HepG2 (cell line): ENCODE data around the gene SHC1. TPM values are rescaled to one million over a fixed set of nuclear protein-coding genes. Genes with fewer than 3 reads are reported as not detected.

Experiments
- JDP2 ChIP-seq: sonication (generic); formaldehyde crosslinking; IDR thresholded peaks from 2 replicates; pipeline ENCODE4 v1.8.1; 2022; ENCODE audit warnings: missing genetic modification reagents, borderline replicate concordance
- LCORL ChIP-seq, 2 experiments: fragments of 450-650 bp in 1 of 2; sonication (generic) in 1 of 2; formaldehyde crosslinking in 1 of 2; IDR thresholded peaks; 2 replicates each; pipeline versions ENCODE4 v1.5.0 to v1.6.1; 2017 to 2020; ENCODE audit warnings: antibody characterized with exemption in 1 of 2, missing genetic modification reagents in 1 of 2
- MYNN ChIP-seq: sonication (generic); formaldehyde crosslinking; IDR thresholded peaks from 2 replicates; pipeline ENCODE4 v1.4.0; 2020; ENCODE audit warnings: mild to moderate bottlenecking, low read depth, missing genetic modification reagents
- RELA ChIP-seq: sonication (generic); formaldehyde crosslinking; IDR thresholded peaks from 2 replicates; pipeline ENCODE4 v1.4.0; 2020; ENCODE audit warnings: missing genetic modification reagents
- RFX1 ChIP-seq: fragments of 450-650 bp; IDR thresholded peaks from 2 replicates; pipeline ENCODE4 v1.6.1; 2017
- ZNF232 ChIP-seq: sonication (generic); formaldehyde crosslinking; IDR thresholded peaks from 2 replicates; pipeline ENCODE4 v1.4.0; 2020; ENCODE audit warnings: missing genetic modification reagents, borderline replicate concordance
- ZNF282 ChIP-seq: fragments of 450-650 bp; IDR thresholded peaks from 2 replicates; pipeline ENCODE4 v1.6.1; 2018; ENCODE audit not compliant: partially characterized antibody
- ZNF432 ChIP-seq: sonication (generic); formaldehyde crosslinking; IDR thresholded peaks from 2 replicates; pipeline ENCODE4 v1.5.0; 2020; ENCODE audit warnings: missing genetic modification reagents, mild to moderate bottlenecking, borderline replicate concordance
- ZNF563 ChIP-seq: sonication (generic); formaldehyde crosslinking; IDR thresholded peaks from 2 replicates; pipeline ENCODE4 v1.8.0; 2022; ENCODE audit warnings: mild to moderate bottlenecking, moderate library complexity, missing genetic modification reagents
- ZNF577 ChIP-seq: sonication (generic); formaldehyde crosslinking; IDR thresholded peaks from 2 replicates; pipeline ENCODE4 v1.4.0; 2020; ENCODE audit warnings: mild to moderate bottlenecking, low read depth, missing genetic modification reagents, borderline replicate concordance
- ZNF75D ChIP-seq: sonication (generic); formaldehyde crosslinking; IDR thresholded peaks from 2 replicates; pipeline ENCODE4 v1.8.1; 2023; ENCODE audit warnings: missing genetic modification reagents, mild to moderate bottlenecking, borderline replicate concordance
- ZNF776 ChIP-seq: sonication (generic); formaldehyde crosslinking; IDR thresholded peaks from 2 replicates; pipeline ENCODE4 v1.4.0; 2020; ENCODE audit warnings: mild to moderate bottlenecking, missing genetic modification reagents
- polyA plus RNA-seq, 8 experiments: library from polyadenylated mRNA; depleted of rRNA in 3 of 8; stranded (reverse) in 7 of 8; unstranded in 1 of 8; fragments of >200 nt; fragmentation: Illumina TruSeq in 4 of 8; extraction: Trizol in 4 of 8; gene quantifications; 2 replicates each; pipeline versions ENCODE4 v1.2.1 to v1.2.3, GENCODE V29; 2011 to 2016; ENCODE audit warnings: low read depth in 4 of 8, missing spikeins in 1 of 8, mixed read lengths in 1 of 8; ENCODE audit not compliant: insufficient read depth in 1 of 8
- total RNA-seq, 5 experiments: library from RNA; depleted of rRNA; stranded (reverse); fragments of >200 nt; fragmentation: Illumina TruSeq; extraction: Trizol; gene quantifications; 2 replicates each; pipeline ENCODE4 v1.2.3, GENCODE V29; 2016; ENCODE audit warnings: low read depth in 1 of 5
- TF ChIP-seq, protein P1 (sequence below): sonication (generic); formaldehyde crosslinking; IDR thresholded peaks from 2 replicates; pipeline ENCODE4 v1.5.0; 2020; ENCODE audit warnings: missing genetic modification reagents
- TF ChIP-seq, protein P2 (sequence below): sonication (generic); formaldehyde crosslinking; IDR thresholded peaks from 2 replicates; pipeline ENCODE4 v1.4.0; 2020; ENCODE audit warnings: missing genetic modification reagents, mild to moderate bottlenecking, borderline replicate concordance
- TF ChIP-seq, protein P3 (sequence below): sonication (generic); formaldehyde crosslinking; IDR thresholded peaks from 2 replicates; pipeline ENCODE4 v1.5.0; 2020; ENCODE audit warnings: missing genetic modification reagents
- TF ChIP-seq, protein P4 (sequence below), 2 experiments: fragments of 450-650 bp in 1 of 2; sonication (generic) in 1 of 2; formaldehyde crosslinking; IDR thresholded peaks; 2 replicates each; pipeline versions ENCODE4 v1.5.0 to v1.8.0; 2020 to 2022; ENCODE audit warnings: mild to moderate bottlenecking in 1 of 2, missing genetic modification reagents in 1 of 2
- TF ChIP-seq, protein P5 (sequence below): sonication (generic); formaldehyde crosslinking; IDR thresholded peaks from 2 replicates; pipeline ENCODE4 v1.8.0; 2022; ENCODE audit warnings: mild to moderate bottlenecking, missing genetic modification reagents
- TF ChIP-seq, protein P6 (sequence below): sonication (generic); formaldehyde crosslinking; IDR thresholded peaks from 2 replicates; pipeline ENCODE4; 2020; ENCODE audit warnings: missing genetic modification reagents, mild to moderate bottlenecking, borderline replicate concordance

Gene SHC1
- total and polyA plus RNA-seq, 2 of the 13 experiments (the other 11 are each of a cell fraction or from before 2014, with no cell fraction given): 52.0 to 137 TPM

DNA sequence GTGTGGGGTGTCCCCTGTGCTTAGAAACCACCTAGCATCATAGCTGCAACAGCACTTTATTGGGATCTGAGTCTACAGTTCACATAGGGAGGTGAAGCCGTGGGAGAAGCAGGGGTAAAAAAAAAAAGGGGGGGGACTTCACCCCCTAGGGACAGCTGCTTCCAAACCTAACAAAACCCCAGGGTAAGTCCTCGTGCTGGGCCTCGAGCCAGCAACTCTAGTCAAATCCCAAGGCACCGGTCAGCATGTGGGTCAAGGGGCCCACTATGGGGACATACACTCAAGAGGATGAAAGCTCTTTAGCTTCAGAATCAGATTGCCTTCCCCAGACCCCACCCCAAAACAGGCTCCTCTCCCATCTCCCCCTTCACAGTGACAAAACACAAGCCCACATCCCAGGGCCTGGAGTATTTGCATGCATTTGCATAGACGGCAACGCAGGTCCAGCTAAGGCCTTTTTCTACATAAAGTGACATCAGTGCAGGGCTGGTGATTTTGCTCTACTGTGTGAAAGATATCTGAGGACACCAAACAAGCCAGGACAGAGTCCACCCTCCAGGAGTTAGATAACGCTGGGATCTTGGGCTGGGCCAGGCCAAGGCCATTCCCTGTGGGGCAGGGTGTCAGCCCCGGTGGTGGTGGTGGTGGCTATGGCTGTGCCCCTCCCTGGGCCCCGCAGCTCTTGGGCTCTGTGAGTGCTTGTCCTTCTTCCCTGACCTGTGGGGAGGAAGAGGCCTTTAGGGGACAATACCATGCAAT is 26.0 kb downstream of the SHC1 start (continued):
- TF ChIP-seq, protein P1, sequence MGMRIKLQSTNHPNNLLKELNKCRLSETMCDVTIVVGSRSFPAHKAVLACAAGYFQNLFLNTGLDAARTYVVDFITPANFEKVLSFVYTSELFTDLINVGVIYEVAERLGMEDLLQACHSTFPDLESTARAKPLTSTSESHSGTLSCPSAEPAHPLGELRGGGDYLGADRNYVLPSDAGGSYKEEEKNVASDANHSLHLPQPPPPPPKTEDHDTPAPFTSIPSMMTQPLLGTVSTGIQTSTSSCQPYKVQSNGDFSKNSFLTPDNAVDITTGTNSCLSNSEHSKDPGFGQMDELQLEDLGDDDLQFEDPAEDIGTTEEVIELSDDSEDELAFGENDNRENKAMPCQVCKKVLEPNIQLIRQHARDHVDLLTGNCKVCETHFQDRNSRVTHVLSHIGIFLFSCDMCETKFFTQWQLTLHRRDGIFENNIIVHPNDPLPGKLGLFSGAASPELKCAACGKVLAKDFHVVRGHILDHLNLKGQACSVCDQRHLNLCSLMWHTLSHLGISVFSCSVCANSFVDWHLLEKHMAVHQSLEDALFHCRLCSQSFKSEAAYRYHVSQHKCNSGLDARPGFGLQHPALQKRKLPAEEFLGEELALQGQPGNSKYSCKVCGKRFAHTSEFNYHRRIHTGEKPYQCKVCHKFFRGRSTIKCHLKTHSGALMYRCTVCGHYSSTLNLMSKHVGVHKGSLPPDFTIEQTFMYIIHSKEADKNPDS (CRISPR knock-in tag): no peak
- 0 out of 2 replicates have a peak, but pooled peaks have one; percentile 61 for TF ChIP-seq ZNF563 (CRISPR knock-in tag)
- no peak for TF ChIP-seq ZNF75D
- TF ChIP-seq, protein P2, sequence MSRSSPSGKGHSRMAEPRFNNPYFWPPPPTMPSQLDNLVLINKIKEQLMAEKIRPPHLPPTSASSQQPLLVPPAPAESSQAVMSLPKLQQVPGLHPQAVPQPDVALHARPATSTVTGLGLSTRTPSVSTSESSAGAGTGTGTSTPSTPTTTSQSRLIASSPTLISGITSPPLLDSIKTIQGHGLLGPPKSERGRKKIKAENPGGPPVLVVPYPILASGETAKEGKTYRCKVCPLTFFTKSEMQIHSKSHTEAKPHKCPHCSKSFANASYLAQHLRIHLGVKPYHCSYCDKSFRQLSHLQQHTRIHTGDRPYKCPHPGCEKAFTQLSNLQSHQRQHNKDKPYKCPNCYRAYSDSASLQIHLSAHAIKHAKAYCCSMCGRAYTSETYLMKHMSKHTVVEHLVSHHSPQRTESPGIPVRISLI (CRISPR knock-in tag): no peak
- no peak for TF ChIP-seq ZNF577 (CRISPR knock-in tag)
- TF ChIP-seq ZNF776 (CRISPR knock-in tag): no peak
- TF ChIP-seq LCORL (IDR thresholded peaks at IDR 0.05): no peak
- TF ChIP-seq LCORL (CRISPR knock-in tag; IDR thresholded peaks at IDR 0.05): peak; percentile 98
- TF ChIP-seq, protein P3, sequence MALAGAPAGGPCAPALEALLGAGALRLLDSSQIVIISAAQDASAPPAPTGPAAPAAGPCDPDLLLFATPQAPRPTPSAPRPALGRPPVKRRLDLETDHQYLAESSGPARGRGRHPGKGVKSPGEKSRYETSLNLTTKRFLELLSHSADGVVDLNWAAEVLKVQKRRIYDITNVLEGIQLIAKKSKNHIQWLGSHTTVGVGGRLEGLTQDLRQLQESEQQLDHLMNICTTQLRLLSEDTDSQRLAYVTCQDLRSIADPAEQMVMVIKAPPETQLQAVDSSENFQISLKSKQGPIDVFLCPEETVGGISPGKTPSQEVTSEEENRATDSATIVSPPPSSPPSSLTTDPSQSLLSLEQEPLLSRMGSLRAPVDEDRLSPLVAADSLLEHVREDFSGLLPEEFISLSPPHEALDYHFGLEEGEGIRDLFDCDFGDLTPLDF (CRISPR knock-in tag): no peak
- no peak for TF ChIP-seq MYNN (CRISPR knock-in tag)
- TF ChIP-seq, protein P4, sequence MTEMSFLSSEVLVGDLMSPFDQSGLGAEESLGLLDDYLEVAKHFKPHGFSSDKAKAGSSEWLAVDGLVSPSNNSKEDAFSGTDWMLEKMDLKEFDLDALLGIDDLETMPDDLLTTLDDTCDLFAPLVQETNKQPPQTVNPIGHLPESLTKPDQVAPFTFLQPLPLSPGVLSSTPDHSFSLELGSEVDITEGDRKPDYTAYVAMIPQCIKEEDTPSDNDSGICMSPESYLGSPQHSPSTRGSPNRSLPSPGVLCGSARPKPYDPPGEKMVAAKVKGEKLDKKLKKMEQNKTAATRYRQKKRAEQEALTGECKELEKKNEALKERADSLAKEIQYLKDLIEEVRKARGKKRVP (CRISPR knock-in tag; IDR thresholded peaks at IDR 0.05): no peak
- TF ChIP-seq RFX1: no peak
- TF ChIP-seq, protein P5, sequence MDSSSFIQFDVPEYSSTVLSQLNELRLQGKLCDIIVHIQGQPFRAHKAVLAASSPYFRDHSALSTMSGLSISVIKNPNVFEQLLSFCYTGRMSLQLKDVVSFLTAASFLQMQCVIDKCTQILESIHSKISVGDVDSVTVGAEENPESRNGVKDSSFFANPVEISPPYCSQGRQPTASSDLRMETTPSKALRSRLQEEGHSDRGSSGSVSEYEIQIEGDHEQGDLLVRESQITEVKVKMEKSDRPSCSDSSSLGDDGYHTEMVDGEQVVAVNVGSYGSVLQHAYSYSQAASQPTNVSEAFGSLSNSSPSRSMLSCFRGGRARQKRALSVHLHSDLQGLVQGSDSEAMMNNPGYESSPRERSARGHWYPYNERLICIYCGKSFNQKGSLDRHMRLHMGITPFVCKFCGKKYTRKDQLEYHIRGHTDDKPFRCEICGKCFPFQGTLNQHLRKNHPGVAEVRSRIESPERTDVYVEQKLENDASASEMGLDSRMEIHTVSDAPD (CRISPR knock-in tag): peak; percentile 89
- TF ChIP-seq RELA (CRISPR knock-in tag): no peak
- TF ChIP-seq JDP2 (CRISPR knock-in tag): no peak
- TF ChIP-seq ZNF282: no peak
- TF ChIP-seq, protein P6, sequence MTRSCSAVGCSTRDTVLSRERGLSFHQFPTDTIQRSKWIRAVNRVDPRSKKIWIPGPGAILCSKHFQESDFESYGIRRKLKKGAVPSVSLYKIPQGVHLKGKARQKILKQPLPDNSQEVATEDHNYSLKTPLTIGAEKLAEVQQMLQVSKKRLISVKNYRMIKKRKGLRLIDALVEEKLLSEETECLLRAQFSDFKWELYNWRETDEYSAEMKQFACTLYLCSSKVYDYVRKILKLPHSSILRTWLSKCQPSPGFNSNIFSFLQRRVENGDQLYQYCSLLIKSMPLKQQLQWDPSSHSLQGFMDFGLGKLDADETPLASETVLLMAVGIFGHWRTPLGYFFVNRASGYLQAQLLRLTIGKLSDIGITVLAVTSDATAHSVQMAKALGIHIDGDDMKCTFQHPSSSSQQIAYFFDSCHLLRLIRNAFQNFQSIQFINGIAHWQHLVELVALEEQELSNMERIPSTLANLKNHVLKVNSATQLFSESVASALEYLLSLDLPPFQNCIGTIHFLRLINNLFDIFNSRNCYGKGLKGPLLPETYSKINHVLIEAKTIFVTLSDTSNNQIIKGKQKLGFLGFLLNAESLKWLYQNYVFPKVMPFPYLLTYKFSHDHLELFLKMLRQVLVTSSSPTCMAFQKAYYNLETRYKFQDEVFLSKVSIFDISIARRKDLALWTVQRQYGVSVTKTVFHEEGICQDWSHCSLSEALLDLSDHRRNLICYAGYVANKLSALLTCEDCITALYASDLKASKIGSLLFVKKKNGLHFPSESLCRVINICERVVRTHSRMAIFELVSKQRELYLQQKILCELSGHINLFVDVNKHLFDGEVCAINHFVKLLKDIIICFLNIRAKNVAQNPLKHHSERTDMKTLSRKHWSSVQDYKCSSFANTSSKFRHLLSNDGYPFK (CRISPR knock-in tag): 0 out of 2 replicates have a peak, but pooled peaks have one; percentile 12
- 0 out of 2 replicates have a peak, but pooled peaks have one; percentile 9 for TF ChIP-seq ZNF232
- no peak for TF ChIP-seq ZNF432
